ENCODE measurements around the gene ZNF143.

- TF ChIP-seq CTCF (IDR thresholded peaks at IDR 0.05) (no peak), POLR2A (IDR thresholded peaks at IDR 0.05) (no peak)
Observed at GRCh38 chr11:9569588-9570164, 108.9 kb downstream of the ZNF143 start.
